Vagina (tissue), 2 donors: ENCODE data around the gene TNNI3.

Experiments used
- POLR2AphosphoS5 ChIP-seq, 2 donors: sonication (generic); formaldehyde crosslinking; IDR thresholded peaks; one replicate each; pipeline ENCODE4 v1.9.0; 2017; ENCODE audit warnings: antibody characterized with exemption in 2 of 2, mild to moderate bottlenecking in 2 of 2, low read depth in 1 of 2; ENCODE audit not compliant: insufficient read depth in 1 of 2
- TF ChIP-seq, protein P1 (sequence below), 3 experiments: fragments of 450-650 bp in 2 of 3; fragments of 200-600 bp in 1 of 3; sonication (generic) in 1 of 3; IDR thresholded peaks; one replicate each; pipeline ENCODE4 v1.5.1; 2017 to 2019; ENCODE audit warnings: antibody characterized with exemption in 3 of 3, mild to moderate bottlenecking in 2 of 3, moderate library complexity in 2 of 3

GRCh38 chr19:55116859-55117662 lies 40.5 kb downstream of the TNNI3 start, which contains the start of gene PPP1R12C:
- TF ChIP-seq POLR2AphosphoS5 (IDR thresholded peaks at IDR 0.05; ENCODE audit: insufficient read depth in 1 of 2, low read depth in 1 of 2), result no peak
- TF ChIP-seq, protein P1, sequence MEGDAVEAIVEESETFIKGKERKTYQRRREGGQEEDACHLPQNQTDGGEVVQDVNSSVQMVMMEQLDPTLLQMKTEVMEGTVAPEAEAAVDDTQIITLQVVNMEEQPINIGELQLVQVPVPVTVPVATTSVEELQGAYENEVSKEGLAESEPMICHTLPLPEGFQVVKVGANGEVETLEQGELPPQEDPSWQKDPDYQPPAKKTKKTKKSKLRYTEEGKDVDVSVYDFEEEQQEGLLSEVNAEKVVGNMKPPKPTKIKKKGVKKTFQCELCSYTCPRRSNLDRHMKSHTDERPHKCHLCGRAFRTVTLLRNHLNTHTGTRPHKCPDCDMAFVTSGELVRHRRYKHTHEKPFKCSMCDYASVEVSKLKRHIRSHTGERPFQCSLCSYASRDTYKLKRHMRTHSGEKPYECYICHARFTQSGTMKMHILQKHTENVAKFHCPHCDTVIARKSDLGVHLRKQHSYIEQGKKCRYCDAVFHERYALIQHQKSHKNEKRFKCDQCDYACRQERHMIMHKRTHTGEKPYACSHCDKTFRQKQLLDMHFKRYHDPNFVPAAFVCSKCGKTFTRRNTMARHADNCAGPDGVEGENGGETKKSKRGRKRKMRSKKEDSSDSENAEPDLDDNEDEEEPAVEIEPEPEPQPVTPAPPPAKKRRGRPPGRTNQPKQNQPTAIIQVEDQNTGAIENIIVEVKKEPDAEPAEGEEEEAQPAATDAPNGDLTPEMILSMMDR (IDR thresholded peaks at IDR 0.05), result no peak
